Neural progenitor cell (in vitro differentiated cells): ENCODE data around the gene CA10.

ENCODE experiments used
- EZH2 ChIP-seq: fragments of 200-600 bp; sonication (generic); IDR thresholded peaks from 2 replicates; pipeline ENCODE4 v1.6.1; 2017; ENCODE audit warnings: antibody characterized with exemption, mild to moderate bottlenecking, moderate library complexity
- EZH2phosphoT487 ChIP-seq: fragments of 200-600 bp; sonication (generic); IDR thresholded peaks from 2 replicates; pipeline ENCODE4 v1.6.1; 2017; ENCODE audit warnings: antibody characterized with exemption
- TF ChIP-seq, protein P1 (sequence below): fragments of 200-600 bp; sonication (generic); IDR thresholded peaks from 2 replicates; pipeline ENCODE4 v1.5.1; 2017; ENCODE audit warnings: antibody characterized with exemption, mild to moderate bottlenecking

DNA sequence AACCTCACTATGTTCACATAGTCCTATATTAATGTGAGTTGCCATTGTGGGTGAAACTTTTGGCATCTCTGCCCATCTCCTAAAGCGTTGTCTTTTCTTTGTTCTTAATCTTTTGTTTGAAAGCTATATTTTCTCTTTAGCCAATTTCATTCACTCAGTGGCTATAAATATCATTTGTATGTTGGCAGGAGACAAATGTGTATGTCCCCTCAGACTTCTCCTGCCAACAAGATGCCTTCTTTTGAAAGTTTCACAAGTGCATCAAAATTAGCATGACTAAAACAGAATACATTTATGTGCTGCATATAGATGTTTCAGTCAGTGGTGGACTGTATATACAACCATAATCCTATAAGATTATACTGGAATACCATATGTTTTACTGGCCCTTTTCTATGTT is 109.0 kb downstream of the CA10 start:
- TF ChIP-seq, protein P1, sequence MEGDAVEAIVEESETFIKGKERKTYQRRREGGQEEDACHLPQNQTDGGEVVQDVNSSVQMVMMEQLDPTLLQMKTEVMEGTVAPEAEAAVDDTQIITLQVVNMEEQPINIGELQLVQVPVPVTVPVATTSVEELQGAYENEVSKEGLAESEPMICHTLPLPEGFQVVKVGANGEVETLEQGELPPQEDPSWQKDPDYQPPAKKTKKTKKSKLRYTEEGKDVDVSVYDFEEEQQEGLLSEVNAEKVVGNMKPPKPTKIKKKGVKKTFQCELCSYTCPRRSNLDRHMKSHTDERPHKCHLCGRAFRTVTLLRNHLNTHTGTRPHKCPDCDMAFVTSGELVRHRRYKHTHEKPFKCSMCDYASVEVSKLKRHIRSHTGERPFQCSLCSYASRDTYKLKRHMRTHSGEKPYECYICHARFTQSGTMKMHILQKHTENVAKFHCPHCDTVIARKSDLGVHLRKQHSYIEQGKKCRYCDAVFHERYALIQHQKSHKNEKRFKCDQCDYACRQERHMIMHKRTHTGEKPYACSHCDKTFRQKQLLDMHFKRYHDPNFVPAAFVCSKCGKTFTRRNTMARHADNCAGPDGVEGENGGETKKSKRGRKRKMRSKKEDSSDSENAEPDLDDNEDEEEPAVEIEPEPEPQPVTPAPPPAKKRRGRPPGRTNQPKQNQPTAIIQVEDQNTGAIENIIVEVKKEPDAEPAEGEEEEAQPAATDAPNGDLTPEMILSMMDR = no peak
- TF ChIP-seq EZH2phosphoT487 = no peak
- TF ChIP-seq EZH2 = no peak
